Activated CD4-positive, CD25-positive, alpha-beta regulatory T cell treated with anti-CD3 and anti-CD28 coated beads, Interleukin-2, amount 50 U/mL, for 16 hours (primary cell): ENCODE measurements around the gene MAPKAPK5.
"Not testable (repeated sequence)": the region's sequence is repeated elsewhere in the genome, so short reads cannot be mapped to it uniquely, and the experiment has no call there.

ENCODE experiments used
- DNase-seq: peaks from one replicate; pipeline ENCODE4 v3.0.0-alpha.2; 2020; ENCODE audit warnings: low read depth, low spot score

MAPKAPK5 gene, protein sequence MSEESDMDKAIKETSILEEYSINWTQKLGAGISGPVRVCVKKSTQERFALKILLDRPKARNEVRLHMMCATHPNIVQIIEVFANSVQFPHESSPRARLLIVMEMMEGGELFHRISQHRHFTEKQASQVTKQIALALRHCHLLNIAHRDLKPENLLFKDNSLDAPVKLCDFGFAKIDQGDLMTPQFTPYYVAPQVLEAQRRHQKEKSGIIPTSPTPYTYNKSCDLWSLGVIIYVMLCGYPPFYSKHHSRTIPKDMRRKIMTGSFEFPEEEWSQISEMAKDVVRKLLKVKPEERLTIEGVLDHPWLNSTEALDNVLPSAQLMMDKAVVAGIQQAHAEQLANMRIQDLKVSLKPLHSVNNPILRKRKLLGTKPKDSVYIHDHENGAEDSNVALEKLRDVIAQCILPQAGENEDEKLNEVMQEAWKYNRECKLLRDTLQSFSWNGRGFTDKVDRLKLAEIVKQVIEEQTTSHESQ

DNA sequence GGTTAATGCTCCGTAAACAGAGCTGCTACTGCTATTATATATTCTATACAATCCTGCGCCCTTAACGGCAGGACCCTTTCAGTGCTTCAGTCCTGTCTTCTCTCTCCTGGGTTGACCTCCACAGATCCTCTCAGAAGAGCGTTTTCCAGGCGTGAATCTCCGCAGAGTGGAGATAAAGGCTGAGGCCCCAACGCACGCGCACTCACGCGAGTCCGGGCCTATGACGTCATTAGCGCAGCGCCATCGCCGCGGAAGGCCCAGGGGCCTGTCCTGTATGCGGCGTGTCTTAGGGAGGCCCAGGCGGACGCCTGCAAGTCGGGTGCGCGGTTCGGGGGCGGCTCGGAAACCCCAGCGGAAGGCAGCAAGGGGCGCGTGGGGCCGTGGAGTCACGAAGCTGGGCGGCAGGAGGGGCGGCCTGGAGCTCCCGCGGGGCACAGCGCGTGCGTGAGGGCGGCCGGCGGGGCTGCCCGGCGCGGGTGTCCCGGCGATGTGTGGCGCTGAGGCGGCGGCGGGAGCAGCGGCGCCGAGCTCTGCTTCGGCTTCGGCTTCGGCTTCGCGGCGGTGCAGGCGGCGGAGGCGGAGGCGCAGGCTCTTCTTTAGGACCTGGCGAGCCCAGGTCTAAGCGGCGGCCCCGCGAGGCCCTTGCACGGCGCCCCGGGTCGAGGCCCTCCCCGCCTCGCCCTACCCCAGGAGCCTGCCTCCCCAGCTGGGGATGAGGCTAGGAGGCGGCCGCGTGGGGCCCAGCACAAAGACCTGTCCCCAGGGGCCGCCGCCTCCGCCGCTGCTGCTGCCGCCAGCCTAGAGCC is at the start of gene MAPKAPK5:
MAPKAPK5 (plus strand) TSS at position 479 of the 806 bp plus-strand sequence. CDS start 506 bp downstream, outside the sequence.
- peak; percentile 94 for DNase-seq

DNA sequence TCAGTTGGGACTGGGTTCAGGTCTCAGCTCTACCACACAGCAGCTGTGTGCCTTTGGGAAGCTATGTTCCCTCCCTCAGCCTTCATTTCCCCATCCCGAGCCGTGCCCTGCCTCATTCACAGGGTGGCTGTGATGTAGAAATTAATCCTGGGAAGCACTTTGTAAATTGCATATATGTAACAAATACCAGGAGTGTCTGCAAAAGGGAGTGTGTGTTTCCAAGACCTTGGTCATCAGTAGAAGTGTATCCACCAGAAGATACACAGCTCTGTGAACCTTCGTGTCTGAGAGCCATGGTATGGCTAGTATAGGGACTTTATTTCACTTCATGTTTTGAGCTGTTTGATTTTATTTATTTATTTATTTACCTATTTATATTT is 49.2 kb upstream of the MAPKAPK5 start:
- DNase-seq, result no peak

DNA sequence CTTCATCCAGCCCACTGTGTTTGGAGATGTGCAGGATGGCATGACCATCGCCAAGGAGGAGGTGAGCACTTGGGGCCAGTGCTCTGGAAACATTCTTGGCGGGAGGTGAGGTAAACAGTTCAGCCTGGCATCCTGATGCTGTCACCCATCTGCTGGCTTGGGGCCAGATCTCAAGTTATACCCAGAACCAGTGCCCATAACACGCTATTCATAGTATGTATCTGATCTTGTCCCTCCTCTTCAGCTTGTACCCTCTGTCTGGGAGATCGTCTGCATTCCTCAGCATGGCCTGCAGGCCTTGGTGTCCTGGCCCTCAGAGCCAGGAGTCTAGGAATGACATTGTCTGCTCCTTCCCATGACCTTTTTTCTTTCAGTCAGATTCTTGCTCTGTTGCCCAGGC is 43.8 kb upstream of the MAPKAPK5 start:
- no peak for DNase-seq

DNA sequence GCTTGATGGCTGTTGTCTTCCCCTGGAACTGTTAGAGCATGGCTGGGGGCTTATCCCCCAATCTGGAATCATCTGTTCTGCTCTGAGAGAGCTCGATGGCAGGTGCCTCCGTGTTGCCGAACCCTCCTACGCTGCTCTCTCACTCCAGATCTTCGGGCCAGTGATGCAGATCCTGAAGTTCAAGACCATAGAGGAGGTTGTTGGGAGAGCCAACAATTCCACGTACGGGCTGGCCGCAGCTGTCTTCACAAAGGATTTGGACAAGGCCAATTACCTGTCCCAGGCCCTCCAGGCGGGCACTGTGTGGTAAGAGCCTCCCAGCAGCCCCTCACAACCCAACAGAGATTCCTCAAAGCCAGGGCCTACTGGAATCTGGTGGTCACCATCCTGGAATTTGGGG is 42.3 kb upstream of the MAPKAPK5 start:
- DNase-seq, result no peak

DNA sequence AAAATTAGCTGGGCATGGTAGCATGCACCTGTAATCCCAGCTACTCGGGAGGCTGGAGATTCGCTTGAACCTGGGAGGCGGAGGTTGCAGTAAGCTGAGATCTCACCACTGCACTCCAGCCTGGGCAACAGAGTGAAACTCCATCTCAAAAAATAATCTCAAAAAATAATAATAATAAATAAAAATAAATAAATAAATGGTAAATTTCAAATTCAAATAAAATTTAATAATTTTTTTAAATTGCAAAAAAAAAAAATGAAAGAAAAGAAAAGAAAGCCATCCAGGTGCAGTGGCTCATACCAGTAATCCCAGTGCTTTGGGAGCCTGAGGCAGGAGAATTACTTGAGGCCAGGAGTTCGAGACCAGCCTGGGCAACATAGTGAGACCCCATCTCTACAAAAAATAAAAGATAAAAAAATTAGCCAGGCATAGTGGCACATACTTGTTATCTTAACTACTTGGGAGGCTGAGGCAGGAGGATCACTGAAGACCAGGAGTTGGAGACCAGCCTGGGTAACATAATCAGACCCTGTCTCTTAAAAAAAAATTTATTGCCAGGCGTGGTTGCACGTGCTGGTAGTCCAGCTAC is 38.9 kb upstream of the MAPKAPK5 start:
- no peak for DNase-seq

DNA sequence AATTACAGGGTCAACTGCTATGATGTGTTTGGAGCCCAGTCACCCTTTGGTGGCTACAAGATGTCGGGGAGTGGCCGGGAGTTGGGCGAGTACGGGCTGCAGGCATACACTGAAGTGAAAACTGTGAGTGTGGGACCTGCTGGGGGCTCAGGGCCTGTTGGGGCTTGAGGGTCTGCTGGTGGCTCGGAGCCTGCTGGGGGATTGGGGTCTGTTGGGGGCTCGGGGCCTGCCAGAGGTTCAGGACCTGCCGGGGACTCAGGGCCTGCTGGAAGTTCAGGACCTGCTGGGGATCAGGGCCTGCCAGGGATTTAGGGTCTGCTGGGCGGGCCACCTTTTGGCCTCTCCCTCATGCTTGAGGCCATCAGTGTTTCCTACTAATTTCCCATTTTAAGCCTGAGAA is 38.2 kb upstream of the MAPKAPK5 start:
- DNase-seq, result no peak

DNA sequence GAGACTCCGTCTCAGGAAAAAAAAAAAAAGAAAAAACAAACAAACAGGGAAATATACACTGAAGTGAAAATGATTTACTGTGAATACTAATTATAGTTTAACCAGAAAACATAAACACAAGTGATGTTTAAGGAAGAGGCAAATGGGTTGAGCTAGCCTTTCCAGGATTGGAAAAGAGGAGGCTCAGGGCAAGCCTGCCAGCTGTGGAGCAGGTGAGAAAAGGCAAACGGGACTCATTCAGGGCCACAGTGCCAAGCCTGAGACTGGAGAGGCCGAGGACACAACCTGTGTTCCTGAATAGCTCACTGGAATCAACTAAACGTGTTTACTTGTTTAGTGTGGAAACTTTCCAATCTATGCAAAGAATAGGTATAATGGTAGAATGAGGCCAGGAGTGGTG is 35.7 kb upstream of the MAPKAPK5 start:
- DNase-seq, result no peak

DNA sequence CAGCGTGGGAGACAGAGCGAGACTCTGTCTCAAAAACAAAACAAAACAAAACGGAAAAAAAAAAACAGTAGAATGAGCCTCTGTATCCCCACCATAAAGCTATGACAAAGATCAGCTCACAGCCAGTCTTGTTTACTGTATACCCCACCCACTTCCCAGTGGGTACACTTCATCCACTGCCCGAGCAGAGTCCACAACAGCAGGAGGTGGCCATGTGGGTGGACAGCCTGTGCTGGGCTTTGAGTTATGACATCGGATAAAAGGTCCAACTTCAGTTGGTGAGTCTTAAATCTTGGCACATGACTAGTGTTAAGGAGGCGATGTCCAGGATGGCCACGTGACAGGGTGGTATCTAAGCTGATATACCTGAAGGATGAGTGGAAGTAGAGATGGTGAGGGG is 34.8 kb upstream of the MAPKAPK5 start:
- DNase-seq, result no peak

DNA sequence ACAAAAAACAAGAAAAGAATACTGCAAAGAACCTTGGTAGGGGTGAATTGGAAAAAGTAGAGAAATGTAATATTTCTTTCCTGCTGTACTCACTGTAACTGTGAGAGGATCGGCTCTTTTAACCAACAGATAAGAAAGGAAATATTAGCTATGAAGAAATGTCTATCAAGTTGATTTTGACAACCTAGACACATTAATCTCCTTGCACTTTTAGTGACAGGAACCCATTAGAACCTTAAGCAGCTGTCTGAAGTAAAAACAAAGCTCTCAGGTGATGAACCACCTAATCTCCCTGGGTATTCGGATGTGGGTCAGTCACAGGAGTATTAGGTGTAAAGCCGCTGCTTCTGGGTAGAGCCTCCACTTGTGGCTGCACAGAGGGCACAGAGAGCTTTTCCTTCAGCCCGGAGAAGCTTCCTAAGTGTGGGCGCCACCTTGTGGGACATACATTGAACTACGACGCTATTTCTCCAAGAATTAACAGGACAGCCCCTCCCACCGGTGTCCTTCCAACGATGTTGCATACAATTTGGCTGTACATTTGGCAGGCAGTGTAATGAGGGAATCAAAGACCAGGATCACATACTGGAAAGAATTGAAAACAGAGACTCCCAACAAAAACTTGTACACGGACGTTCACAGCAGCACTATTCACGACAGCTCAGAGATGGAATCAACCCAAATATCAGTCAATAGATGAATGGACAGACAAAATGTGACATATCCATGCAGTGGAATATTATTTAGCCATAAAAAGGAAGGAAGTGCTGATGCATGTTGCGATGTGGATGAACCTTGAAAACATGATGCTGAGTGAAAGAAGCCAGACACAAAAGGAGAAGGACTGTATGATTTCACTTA is 28.9 kb upstream of the MAPKAPK5 start:
- peak; percentile 23 for DNase-seq

DNA sequence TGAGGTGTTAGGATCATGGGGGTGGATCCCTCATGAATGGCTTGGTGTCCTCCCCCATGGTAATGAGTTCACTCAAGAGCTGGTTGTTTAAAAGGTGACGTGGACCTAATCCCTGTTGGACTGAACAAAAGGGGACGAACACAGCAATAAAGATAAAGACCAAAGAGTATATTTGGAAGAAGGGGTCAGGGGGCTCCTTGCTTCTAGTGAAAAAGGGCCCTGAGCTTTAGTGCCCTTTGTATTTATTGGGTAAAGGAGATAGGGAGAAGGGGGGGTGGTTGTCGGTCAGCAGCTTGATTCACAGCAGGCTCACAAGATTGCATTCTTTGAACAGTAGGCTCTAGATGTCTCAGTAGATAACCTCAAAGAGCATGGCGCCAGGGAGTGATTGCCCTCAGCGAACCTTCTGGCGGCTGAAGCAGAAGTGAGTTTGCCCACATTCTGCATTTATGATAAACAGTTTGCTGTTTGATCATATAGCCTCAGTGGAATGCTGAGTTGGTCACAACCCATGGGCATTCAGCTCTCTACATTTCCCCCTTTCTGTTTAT is 25.9 kb upstream of the MAPKAPK5 start:
- DNase-seq, result no peak

DNA sequence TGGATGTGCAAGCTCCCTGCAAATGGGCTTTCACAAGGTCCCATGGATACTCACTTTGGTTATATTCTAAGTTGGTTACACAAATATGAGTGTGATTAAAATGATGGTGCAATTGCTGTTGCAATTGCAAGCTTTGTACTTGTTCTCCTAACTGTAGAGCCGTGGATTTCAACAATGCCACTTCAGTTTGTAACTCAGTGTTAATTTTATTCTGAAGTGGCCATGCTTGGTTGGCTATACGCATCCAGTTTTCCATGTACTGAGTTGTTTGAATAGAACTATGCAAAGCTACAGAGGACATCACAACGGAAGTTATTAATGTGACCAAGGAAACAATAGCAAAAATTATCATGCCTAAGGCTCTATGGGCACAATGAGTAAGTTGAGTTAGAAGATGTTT is 25.1 kb upstream of the MAPKAPK5 start:
- not testable (repeated sequence) for DNase-seq

DNA sequence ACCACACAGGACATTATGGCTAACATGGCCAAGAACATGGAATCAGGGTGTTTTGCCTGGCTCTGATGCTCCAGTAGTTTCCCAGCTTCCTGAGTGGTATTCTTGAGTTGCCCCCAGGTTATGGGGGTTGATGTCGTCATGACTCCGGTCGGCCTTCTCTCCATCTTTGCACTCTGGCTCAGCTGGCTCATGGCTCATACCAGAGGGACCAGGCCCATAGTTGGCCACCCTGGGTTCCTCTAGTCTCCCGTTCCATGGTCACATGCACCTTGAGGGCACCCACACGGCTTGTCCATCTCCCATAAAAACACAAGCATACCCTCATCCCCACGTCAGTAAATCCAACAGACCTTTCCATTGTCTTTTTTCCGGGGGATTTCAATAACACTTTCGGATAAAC is 23.7 kb upstream of the MAPKAPK5 start:
- DNase-seq, result no peak

DNA sequence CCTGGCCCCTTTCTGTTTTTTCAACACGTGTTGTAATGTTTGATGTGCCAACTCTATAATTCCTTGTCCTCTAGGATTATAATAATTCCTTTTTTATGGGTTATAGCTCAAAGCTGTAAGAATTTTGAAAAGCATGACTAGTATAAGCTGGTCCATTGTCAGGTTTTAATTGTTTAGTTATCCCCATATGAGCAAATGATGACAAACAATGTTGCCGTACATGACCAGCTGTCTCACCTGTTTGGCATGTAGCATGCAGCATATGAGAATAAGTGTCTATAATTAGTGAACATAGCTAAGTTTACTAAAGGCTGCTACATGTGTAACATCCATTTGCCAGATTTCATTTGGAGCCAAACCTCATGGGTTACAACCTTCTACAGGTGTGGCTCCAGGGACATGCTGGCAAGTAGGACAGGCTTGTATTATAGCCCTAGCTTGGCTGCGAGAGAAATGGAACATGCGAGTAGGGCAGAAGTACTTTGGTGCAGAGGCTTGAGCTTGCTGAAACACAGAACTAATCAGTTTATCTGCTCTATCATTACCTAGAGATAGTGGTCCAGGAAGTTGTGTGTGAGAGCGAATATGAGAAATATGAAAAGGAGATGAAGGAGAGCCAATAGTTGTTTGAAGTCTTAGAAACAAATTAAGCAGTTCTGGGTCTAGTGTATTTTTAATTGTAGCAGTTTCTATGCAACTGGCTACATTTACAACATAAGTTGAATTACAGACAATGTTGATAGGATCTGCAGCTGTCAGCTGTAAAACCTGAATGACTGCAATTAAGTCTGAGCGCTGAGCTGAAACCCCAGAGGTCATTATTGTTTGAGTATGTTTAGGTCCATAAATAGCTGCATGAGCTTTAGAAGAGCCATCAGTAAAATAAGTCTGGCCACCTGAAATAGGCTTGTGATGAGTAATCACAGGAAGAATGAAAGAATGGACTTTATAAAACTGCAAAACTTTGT is 22.6 kb upstream of the MAPKAPK5 start:
- DNase-seq, result no peak

DNA sequence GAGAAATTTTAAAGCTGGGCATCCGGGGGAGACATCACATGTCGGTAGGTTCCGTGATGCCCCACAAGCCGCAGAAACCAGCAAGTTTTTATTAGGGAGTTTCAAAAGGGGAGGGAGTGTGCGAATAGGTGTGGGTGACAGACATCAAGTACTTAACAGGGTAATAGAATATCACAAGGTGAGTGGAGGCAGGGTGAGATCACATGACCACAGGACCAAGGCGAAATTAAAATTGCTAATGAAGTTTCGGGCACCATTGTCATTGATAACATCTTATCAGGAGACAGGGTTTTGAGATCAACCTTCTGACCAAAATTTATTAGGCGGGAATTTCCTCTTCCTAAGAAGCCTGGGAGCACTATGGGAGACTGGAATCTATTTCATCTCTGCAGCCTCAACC is 21.2 kb upstream of the MAPKAPK5 start:
- DNase-seq, result not testable (repeated sequence)

DNA sequence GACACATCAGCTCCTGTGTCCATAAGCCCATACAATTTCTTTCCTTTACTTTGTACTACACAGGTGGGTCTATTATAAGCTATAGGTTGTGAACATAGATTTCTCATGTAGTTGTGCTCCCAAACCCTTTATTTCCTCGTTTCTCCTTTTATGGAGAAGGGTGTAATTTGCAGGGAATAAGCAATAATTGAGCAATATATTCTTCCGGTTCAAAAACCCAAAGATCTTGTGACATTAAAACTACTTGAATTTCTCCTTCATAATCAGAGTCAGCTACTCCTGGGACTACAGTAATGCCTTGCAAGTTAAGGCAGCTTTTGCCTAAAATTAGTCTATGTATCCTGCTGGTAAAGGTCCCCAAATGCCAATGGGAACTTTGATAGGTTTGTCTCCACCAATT is 19.1 kb upstream of the MAPKAPK5 start:
- DNase-seq, result no peak

DNA sequence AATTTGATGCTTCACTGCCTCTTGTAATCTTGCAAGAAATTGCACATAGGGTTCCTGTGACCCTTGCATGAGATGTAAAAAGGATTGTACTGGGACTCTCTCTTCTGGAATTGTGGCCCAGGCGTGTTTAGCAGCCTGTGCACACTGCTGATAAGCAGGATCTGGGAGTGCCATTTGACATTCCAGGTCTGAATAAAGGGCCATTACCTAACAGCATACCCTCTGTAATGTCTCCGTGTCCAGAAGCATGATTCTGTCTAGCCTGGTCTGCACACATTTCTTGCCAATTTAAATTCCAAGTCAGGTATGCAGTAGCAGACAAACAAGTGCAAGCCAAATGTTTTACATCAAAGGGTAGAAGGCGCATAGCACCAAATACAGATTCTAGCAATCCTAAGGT is 18.1 kb upstream of the MAPKAPK5 start:
- no peak for DNase-seq

DNA sequence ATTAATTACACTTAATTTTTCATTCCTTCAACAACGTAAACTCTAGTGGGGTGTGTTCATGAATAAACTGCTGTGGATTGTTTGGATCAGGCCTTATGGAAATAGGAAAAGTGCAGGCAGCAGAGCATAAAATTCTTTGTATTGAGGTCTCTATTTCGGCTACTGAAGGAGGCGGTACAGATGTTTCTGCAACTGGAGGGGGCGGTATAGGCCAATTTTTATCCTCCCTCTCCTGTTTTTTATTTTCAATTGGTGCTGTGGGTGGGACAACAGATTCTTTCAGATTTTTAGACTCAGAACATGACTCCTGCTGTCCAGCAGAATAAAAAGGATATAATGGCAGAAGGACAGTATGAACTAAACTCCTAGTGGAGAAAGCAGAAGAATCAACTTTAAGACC is 17.7 kb upstream of the MAPKAPK5 start:
- DNase-seq, result not testable (repeated sequence)

DNA sequence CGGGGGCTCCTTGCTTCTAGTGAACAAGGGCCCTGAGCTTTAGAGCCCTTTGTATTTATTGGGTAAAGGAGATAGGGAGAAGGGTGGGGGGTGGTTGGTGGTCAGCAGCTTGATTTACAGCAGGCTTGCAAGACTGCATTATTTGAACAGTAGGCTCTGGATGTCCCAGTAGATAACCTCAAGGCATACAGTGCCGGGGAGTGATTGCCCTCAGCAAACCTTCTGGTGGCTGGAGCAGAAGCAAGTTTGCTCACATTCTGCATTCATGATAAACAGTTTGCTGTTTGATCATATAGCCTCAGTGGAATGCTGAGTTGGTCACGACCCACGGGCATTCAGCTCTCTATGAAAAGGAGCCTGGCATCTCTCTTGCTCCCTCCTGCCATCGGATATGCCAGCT is 16.5 kb upstream of the MAPKAPK5 start:
- no peak for DNase-seq

DNA sequence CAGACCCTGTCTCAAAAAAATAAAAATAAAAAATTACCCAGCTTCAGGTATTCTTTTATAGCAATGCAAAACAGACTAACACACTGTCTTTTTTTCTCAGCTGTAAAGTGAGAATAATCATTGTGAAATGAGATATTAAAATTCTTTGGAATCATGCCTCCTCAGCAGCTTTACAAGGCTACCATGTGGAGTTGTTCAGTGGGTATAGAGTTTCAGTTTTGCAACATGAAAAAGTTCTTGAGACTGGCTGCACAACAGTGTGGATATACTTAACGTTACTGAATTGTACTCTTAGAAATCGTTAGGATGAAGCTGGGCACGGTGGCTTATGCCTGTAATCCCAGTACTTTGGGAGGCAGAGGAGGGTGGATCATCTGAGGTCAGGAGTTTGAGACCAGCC is 15.7 kb upstream of the MAPKAPK5 start:
- DNase-seq, result no peak

DNA sequence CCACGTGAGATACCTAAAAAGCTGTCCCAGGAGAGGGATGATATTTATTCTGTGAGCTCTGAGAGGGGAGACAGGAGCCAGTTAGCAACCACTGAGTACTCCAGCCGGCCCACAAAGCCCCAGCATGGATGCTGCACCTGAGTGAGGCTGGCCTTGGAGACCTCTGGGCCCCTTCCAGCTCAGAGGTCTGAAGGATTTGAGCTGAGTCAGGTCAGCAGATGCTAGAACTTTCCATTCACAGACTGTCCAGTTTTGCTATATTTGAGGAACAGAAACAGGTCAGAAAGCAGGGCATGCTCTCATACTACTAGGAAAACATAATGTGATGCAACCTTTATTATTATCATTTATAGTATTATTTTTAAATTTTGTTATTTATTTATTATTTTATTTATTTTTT is 15.0 kb upstream of the MAPKAPK5 start:
- no peak for DNase-seq
